HG03378 (cell line): ENCODE results near the gene SIM2.

Source experiments
- ATAC-seq: cut with Tn5 transposase; IDR thresholded peaks from one replicate; pipeline ENCODE4 v1.9.1; 2021; ENCODE audit warnings: mild to moderate bottlenecking, moderate library complexity; ENCODE audit not compliant: unreplicated experiment

Gene SIM2

DNA sequence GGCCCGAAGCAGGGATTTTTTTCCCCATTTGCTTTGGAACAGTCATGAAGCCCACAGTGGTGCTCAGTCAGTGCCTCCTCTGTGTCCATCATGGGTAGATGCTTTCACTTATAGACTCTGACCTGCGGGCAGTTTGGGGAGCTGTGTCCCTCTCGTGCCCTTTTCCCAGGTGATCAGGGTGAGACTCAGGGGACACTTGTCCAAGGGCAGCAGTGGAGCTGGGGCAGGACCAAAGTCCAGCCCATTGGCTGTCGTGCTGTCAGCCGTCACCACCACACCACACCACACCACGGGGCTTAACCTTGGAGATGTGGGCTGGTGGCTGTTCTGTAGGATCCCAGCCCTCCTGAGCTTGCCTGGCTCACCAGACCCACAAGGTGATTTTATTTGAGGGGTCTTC, 34.9 kb downstream of the SIM2 start:
- no peak for ATAC-seq

DNA sequence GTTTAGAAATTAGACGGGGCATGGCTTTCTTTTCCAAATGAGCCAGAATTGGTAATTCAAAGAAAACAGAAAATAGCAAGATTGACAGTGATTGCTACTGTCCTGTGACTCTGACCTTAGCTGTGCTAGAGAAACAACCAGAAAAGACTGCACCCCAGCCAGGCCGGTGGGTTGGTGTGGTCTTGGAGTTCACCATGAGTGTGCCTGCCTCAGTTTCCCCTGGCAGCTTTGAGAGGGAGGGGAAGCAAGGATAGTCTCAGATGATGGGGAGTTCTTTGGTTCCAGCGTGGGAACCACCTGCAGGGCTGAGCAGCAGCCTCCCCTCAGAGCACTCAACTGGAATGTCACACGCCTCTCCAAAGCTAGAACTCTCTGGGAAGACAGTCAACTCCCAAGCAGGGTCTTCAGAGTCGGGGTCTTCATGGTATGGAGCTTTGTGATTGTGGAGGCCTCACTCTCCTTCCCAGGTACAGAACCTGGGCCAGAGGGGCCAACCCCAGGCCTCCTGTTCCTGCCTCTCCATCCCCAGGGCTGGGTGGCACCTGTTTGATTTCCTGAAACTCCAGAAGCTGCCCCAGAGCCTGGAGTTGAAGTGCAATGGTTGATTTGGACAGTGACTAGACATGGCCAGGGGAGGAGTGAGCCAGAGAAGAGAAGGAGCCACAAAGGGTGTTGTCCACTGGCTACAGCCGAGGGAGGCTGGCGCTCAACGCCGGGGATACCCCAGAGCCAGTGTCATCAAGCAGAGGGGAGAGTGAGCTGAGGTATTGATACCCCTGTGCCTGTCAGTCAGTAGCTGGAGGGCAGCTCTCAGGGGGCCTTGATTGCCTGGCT, 35.7 kb downstream of the SIM2 start:
- no peak for ATAC-seq

DNA sequence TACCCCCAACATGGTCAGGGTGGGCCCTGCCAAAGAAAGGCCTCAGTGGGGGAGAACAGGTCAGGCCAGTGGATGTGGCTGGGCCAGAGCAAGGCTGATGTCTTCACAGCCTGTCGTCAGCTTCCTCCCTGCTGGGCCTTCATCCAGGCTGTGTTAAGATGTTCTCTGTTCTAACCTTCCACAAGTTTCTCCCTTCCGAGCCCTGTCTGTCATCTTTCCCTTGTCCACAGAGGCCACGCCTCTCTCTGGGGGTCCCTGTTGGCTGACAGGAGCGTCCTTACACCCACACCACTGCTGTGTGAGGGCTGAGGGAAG, 36.2 kb downstream of the SIM2 start:
- ATAC-seq, result no peak

DNA sequence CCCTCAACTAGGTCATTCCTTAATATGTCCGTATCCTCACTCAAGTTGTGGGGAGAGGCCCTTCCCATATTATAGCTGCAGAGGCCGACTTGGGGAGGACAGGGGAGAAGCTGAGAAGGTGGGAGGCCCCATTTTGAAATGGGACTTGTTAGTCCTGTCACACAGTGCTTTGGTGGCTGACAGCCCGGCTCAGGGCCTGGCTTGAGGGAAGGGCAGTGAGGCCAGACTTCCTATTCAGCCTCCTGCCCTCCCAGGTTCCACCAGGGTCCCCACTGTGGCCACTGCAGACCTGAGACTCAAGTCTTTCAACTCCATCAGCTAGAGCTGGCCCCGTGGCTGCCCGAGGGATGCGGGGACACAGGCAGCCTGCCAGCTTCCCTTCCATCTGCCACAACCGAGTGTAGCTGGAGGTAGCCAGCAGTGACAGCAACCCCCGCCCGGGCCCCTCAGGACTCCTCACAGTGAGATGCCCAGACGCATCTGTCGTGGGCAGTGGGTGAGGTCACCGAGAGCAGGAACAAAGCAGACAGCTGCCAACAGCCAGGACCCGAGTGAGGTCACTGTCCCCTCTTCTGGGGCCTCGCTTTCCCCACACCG, 36.9 kb downstream of the SIM2 start:
- ATAC-seq, result no peak

DNA sequence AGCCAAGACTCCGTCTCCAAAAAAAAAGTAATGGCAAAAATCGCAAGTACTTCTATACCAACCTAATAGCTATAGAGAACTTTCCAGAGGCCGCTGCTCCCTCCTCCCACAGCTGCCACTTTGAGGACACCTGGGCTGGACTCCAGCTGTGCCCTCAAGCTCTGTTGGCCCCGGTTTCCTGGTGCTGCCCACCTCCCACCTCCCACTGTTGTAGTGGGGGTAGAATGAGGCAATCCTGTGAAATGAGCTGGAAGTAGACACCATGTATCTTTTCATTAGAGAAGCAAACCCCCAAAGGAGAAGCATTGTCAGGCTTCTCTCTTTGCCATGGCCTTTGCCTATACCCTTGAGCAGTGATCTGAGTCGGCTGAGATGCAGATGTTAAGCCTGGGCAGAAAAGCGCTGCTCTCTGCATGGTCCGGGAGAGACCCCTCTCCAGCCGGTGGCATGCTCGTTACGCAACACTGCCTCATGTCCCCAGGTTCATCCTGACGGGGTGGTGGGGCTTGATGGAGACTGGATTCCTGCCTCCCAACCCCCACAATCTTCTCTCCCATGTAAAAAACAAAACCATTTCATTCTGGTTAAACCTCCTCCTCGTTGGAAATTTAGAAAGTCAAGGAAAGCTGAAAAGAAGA, 39.7 kb downstream of the SIM2 start:
- no peak for ATAC-seq

DNA sequence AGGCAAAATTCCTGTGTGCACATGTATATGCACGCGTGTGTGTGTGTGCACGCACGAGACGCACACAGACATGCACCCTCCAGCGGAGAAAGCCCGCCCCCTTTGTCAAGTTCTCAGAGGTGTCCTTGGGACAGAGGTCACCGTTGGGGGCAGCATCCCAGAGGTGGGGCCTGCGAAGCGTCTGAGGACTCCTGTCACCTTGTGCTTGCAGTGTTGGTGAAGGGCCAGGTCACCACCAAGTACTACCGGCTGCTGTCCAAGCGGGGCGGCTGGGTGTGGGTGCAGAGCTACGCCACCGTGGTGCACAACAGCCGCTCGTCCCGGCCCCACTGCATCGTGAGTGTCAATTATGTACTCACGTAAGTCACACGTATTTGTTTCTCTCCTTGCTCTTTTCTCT, 42.6 kb downstream of the SIM2 start:
- ATAC-seq, result no peak

DNA sequence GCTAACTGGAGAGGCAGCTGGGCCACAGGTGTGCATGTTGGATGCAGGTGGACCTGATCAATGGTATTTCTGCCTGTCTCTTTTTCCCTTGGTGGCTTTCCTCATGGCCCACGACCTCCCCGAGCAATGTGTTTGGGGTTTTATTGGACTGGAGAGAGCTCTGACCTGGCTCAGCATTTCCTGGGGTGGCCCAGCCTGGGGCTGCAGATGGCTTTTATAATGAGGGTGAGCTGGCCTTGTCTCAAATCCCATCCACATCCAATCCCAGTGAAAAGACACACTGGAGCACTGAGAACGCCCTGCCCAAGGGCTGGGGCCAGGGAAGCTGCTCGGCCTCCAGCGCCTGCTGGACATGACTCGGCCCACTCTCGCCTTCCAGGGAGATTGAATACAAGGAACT, 44.1 kb downstream of the SIM2 start:
- ATAC-seq, result no peak

DNA sequence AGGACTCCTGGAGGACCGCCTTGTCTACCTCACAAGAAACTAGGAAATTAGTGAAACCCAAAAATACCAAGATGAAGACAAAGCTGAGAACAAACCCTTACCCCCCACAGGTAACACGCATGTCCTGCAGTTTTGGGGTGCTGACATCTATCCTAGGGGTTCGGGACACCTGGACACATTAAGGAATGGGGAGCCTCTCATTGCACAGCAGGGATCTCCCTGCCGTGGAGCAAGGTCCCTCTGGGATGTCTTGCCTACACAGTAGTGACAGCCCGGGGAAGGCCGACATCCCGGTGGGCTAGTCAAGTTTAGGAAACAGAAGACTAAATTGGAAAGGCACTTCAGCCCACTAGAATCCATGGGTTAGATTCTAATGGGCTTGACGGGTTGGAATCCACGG, 44.5 kb downstream of the SIM2 start:
- ATAC-seq, result no peak

DNA sequence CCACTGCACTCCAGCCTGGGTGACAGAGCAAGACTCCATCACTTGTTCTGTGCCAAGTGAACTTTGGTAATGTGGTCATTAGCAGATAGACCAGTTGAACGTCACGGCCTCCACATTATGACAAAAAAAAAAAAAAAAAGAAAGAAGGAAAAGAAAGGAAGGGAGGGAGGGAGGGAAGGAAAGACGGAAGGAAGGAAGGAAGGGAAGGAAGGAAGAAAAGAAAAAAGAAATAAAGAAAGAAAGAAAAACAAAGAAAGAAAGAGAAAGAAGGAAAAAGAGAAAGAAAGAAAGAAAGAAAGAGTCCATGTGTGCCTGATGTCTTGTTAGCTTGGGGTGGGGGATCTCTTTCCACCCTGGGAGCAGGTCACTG, 45.3 kb downstream of the SIM2 start:
- no peak for ATAC-seq

DNA sequence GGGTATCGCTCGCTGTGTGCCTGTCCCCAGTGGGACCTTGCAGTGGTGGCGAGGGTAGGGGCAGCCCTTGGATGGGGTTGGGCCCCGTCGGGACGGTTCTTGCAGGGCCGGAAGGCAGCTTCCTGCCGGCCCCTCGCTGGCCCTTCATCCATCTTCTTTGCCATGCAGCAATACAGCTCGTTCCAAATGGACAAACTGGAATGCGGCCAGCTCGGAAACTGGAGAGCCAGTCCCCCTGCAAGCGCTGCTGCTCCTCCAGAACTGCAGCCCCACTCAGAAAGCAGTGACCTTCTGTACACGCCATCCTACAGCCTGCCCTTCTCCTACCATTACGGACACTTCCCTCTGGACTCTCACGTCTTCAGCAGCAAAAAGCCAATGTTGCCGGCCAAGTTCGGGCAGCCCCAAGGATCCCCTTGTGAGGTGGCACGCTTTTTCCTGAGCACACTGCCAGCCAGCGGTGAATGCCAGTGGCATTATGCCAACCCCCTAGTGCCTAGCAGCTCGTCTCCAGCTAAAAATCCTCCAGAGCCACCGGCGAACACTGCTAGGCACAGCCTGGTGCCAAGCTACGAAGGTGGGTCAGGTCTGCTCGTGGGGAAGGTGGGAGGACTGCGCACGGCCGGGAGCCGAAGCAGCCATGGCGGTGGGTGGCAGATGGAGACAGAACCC, 45.8 kb downstream of the SIM2 start:
- ATAC-seq, result no peak

DNA sequence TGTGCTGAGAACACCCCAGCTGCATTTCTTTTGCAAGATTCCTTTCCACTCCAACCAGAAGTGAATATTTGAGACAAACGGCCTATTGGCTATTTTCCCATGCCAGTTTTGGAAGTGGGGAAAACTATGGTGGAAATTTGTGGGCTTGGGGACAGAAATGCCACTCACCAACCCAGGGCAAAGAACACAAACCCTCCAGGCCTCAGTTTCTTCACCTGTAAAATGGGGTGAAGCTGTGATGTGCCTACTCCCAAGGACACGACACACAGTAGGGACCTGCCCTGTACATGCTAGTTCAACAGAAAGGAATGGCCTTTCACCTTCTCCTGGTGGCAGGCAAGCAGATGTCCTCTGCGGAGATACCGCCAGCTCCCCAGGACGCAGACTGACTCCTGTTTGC, 46.5 kb downstream of the SIM2 start:
- no peak for ATAC-seq

DNA sequence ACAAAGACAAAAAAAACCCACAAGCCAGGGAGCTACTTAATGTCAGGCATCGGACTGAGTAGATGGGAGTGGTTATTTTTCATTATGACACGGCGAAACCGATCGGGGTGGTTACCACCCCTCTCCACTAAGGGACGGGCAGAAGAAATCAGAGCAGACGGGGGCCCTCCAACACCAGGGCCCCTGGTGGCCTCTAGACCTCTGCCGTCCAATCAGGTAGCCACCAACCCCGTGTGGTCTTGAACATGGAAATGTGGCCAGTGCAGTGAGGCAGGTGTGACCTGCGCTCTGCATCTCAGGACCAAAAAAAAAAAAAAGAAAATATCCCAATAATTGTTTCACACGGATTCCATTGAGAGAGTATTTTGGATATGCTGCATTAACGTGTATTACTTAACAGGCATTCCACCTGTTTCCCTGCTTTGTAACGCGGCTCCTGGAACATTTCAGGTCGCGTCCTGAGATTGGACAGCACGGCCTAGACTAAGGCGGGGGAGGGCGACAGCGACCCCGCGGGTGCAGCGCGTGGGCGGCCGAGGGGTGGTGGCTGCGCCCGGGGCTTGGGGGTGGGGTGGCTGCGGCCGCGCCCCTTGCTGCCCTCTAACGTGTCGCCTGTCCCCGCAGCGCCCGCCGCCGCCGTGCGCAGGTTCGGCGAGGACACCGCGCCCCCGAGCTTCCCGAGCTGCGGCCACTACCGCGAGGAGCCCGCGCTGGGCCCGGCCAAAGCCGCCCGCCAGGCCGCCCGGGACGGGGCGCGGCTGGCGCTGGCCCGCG, 48.3 kb downstream of the SIM2 start:
- no peak for ATAC-seq

DNA sequence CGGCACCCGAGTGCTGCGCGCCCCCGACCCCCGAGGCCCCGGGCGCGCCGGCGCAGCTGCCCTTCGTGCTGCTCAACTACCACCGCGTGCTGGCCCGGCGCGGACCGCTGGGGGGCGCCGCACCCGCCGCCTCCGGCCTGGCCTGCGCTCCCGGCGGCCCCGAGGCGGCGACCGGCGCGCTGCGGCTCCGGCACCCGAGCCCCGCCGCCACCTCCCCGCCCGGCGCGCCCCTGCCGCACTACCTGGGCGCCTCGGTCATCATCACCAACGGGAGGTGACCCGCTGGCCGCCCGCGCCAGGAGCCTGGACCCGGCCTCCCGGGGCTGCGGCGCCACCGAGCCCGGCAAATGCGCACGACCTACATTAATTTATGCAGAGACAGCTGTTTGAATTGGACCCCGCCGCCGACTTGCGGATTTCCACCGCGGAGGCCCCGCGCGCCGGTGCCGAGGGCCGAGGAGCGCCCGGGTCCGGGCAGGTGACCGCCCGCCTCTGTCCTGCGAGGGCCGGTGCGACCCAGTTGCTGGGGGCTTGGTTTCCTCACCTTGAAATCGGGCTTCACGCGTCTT, 49.0 kb downstream of the SIM2 start:
- no peak for ATAC-seq

DNA sequence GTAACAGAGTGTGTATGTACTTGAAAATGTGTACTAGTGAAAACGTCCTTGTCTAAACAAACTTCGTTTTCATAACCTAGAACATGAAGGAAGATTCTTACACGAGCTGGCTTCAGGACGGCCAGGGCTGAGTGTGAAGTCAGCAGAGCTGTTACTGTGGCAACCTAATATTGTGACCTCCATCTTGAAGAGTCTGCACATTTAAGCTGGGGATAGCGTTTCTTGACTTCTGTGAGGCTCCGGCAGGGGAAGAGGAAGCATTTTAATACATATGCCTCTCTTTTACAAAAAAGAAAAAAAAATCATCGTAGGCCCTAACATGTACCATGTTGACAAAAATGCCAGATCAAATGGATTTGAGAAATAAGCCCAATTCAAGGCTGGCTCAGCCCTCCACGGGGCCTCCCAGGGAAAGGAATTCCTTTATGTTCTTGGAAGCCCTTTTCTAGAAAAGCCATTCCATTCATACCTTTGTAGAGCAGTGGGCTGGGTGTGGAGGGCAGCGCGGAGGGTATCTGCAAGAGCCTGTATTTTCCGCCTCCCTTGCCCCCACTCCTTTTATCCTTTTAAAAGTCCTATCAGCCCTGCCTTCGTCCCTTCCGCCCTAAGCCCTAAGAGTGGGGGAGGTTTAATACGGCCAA, 51.1 kb downstream of the SIM2 start:
- no peak for ATAC-seq

DNA sequence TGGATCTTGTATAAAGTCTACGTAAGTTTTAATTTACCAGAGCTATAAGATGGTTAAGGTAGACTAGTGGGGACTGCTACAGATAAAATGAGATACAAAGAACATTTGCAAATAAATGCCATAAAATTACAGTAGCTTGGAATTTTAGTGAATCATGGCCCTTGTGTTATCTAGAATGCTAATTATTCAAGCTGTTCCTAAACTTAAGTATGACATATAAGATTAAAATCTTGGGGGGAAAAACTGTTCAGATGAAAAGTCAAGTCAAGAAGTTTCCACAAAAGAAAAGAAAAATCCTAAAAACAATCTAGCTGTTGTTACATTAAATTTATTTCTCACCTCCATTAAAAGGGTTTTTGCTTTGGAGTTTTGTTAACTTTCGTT, 51.7 kb downstream of the SIM2 start:
- no peak for ATAC-seq

DNA sequence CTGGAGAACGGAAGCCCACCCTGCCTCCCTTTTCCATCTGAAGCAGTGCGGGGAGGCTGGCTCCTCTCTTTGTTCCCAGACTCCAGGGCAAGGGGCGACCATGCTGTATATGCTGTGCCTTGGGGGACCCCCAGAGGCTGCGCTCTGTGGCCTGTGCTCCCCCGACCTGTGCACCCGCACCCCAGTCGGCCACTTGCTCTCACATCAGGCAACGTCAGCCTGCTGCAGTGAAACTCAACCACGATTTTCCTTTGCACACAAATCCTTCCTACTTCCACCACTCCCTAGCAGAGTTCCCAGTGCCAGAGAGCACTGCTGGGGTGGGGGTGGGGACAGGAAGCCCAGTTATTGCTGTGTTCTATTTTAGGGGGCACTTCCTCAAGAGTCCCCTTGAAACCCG, 52.5 kb downstream of the SIM2 start:
- no peak for ATAC-seq

DNA sequence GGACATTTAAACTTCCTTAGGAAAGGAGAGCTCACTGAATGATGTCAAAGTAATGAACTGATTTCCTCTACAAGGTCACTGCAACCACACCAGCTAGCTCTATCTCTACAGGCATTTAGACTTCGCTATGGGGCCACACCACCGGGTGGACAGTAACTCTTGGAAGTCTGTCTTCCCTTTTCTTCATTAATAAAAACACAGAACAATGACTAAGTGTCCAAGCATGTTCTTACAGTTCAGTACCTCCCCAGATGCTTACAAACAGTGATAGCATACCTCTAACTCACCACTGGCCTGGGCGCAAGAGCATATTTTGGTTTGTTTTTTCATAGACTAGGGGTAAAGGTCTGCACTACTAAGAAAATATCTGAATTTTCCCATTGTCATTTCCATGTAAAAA, 54.6 kb downstream of the SIM2 start:
- ATAC-seq, result no peak

DNA sequence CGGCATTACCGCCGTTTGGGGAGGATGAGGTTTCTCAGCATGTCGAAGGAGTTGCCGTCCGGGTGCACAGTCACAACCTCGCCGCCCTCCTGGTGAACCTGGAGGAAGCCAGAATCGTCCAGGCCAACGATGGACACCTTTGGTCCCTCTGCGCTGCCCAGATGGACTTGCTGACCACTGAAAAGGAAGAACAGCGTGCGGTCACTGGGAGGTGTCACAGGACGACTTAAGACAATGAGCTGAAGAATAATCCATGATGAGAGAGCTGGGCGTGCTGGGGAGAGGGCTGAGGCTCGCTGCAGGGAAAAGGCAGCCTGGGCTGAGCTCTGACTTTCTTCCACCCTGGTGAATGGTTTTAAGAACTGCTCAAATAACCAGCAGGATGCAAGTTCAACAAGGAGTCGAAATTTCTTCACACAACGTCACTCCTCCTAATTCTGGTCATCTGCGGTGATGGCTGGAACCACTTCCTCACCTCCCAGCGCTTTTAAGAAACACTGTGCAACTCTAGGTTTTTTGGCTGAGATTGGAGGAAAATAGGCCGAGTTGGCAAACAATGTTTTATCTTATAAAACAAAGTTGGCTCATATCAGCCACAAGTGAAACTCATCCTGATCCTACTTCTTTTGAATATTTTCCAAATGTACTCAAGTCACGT, 55.5 kb downstream of the SIM2 start:
- ATAC-seq, result no peak

DNA sequence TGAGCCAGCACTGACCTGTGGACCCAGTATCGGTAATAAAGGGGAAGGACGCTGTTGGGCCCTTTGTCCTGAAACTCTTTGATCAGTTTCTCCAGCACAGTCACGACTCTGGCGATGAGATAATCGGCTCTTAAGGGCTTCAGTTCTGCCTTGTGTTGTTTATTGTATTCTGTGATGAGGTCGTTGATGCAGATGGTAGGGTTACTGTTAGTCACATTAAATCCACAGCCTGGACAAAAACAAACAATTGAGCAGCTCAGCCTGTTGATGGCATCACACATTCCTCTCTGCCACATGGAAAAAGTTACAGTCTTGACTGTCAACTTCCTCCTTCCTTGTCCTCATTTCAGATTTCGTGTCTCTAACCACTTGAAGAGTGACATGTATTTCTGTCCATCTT, 57.6 kb downstream of the SIM2 start:
- no peak for ATAC-seq

DNA sequence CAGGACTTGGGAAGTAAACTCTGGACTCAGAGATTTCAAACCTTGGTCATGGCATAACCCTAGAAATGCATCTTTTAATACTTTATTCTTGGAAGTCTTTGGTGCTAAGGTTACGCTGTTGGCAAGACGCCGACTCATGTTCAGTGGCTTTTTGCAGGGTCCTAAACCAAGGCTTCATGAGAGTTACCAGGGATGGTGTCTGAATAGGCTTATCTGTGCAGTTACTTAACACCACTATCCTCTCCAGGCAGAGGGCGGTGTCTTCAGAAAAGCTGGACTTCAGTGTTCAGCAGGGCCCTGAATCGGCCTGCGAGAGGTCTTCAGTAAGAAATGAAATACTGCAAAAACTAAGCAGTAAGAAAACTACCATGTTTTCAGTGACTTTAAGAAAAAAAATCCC, 58.3 kb downstream of the SIM2 start:
- ATAC-seq, result no peak
